Hematopoietic multipotent progenitor cell (in vitro differentiated cells): Measurements from ENCODE around the gene HTR1A. TPM values are rescaled to one million over a fixed set of nuclear protein-coding genes. Genes with fewer than 3 reads are reported as not detected.

Source experiments
- total RNA-seq: library from RNA; depleted of rRNA; stranded (reverse); fragments of >200 nt; gene quantifications from one replicate; pipeline ENCODE4 v1.2.3, GENCODE V29; 2012

Gene HTR1A
- total RNA-seq, 1 donor, result not detected

Other genes with a start within 250 kb of the HTR1A start
- gene RNF180, start 203.4 kb upstream of the HTR1A start, total RNA-seq, result under 0.01 TPM